ENCODE data around the gene NRN1.
"Not testable (repeated sequence)": the region's sequence is repeated elsewhere in the genome, so short reads cannot be mapped to it uniquely, and the experiment has no call there.

NRN1 gene

DNA sequence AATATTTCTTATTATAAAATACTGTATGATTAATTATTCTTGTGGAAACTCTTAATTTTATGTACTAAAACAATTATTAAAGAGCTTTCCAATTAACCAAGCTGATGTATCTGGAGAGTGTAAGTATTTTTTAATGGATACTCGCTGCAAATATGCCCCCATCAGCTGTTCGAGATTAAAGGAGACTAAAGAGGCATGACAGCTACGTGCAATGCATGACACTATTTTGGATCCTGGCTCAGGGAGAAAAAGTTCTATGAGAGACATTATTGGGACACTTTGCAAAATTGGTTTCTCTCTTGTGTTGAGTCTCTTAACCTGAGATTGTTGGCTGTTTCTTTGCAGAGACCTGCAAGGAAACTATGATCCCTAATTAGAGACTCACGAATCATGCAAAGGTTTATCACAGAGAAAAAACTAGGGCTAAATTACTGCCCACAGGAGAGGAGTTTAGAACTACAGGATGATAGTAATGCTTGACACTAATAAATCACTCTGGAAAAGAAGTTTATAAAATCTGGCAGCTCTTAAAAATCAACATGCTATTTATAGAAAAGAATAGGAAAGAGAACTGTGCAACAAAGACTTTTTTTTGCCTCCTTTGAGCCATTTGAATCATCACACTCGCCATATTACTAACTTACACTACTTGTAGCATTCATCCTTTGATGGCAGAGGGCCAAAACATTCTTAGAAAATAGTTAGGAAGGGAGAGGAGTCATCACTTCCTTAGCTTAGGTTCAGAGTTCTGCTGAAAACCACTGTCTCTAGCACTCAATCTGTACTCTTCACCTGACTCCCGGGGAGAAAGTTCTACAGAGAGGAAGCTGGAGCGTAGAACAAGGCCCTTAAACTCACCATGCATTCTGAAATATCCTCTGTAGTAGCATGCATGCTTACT lies 25.3 kb downstream of the NRN1 start:
- no peak for DNase-seq (ENCODE audit: low spot score)

DNA sequence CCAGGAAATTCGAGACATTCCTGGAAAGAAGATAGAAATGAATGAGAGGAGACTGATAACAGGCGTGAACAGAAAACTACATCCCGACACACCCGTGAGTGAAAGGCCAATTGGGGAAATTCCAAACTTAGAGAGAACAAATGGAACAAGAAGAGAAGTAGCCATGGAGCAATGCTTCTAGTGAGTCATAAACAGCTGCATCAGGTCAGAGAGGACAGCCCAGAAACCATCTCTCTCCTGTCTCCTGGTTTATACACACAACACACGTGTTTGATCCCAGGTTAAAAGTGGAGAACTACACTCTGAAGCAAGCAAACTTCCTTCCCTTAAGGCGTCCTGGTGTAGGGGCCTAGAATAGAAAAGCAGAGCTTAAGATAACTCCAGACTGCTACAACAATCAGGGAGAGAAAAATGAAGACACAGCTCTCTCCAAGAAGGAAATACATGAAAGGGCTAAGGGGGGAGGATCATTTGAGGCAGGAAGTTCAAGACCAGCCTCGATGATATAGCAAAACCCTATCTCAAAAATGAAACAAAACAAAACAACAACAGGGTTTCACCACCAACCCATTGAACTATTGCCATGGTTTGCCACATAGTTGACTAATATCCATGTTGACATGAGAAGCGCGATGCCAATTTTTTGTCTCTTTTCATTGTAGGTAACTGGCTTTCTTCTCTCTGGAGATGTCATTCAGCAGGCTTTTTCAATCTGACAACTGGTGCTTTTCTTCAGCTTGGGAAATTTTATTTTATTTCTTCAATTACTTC lies 26.9 kb downstream of the NRN1 start:
- no peak for DNase-seq (ENCODE audit: low spot score)

DNA sequence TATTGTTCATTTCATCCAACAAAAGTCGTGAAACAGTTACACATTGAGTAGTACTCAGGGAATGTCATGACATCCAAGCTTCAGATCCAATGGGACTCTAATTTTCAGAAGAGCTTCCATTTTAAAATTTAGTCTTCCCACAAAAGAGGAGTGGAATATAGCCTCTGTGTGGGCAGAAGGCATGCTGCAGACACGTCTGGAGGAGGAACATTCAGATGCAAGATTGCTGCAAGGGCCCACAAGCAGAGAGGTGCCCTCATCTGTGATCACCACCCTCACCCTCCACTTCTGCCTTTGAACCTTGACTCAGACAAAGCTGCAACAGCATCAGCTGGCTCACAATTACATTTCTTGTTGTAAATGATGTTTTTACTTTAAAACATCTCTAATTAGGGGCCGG lies 29.9 kb downstream of the NRN1 start:
- no peak for DNase-seq (ENCODE audit: low spot score)

DNA sequence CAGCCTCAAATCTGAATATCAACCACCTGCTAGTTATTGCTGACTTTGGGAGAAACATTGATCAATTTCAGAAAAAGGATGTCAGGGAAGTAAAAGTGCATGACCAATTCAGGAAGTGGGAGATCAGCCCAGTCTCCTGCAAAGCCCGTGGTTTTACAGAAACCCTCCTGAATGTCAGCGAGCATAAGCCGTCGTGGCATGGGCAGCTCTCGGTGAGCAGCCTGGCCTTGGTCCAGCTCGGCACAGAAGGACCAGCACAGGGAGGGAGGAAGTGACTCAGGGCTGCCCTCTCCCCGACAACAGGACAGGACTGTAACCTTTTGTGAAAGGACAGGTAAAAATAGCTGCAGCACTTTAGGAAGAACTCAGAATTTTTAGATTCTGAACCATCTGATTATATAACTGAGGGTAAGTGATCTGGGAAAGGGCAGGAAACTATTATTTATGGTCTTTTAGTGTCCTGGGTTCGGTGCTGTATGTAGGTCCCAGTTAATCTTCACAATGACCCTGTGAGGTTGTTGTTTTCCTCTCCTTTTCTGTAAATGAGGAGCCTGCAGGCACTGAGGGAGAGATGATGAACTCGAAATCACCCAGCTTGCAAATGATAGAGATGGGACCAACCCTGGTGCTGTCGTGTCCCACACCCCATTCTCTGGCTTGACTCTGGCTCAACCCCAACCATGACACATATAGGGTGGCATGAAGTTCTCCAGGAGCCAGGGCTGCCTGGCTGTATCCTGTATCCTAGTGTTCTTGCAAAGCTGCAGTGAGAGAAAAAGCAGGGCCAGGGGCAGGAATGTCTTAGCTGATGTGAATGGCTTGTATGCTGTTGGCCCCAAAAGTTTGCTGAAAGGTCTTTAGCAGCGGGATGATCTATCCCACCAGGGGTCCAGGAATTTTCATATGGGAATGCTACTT lies 37.6 kb downstream of the NRN1 start:
- no peak for DNase-seq (ENCODE audit: low spot score)

DNA sequence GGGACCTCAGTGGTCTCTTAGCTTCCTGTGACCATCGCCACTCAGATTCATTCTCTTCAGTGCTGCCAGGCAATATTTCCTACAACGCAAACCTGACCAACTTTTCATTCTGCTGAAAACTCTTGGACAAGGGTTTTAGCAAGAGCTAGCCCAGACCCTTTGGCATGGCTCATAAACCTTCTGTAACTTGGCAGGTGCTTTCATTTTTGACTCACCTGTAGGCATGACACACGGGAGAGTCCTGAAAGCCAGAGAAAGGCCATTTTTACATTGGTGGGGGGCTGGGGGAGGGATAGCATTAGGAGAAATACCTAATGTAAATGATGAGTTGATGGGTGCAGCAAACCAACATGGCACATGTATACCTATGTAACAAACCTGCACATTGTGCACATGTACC lies 38.7 kb downstream of the NRN1 start:
- not testable (repeated sequence) for DNase-seq (ENCODE audit: low spot score)

DNA sequence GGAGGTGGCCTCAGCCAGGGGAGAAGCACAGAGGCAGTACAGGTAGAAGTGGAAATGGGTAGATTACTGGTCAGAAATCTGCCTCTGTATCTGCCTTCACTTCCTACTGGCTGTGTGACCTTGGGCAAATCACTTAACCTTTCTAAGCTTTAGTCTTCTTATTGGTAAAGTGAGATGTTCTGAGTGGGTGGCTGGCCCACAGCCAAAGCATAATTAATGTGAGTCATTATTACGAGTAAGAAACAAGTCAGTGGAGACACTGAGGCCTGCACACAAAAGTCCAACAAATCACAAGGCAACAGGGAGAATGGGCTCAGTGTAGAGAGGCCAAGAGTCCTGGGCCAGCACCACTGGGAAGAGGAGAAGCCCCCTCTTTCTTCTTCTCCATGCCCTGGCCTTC lies 39.1 kb downstream of the NRN1 start:
- DNase-seq (ENCODE audit: low spot score): no peak

DNA sequence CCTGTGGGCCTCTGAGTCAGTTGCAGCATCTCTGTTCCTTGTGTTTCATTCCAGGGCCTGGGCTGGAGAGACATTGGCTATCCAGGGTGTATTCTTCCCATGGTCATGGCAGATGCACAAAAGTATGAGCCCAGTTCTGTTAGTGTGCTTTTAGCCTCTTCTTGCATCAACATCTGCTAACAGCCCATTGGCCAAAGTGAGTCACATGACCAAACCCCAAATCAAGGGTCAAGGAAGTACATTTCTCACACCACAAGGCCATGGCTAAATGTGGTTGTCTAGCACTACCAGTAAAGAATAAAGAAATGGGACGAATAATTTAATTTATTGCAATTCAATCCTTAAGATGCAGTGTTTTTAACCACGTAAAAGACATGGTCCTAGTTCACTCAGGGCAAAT lies 43.9 kb downstream of the NRN1 start:
- no peak for DNase-seq (ENCODE audit: low spot score)

DNA sequence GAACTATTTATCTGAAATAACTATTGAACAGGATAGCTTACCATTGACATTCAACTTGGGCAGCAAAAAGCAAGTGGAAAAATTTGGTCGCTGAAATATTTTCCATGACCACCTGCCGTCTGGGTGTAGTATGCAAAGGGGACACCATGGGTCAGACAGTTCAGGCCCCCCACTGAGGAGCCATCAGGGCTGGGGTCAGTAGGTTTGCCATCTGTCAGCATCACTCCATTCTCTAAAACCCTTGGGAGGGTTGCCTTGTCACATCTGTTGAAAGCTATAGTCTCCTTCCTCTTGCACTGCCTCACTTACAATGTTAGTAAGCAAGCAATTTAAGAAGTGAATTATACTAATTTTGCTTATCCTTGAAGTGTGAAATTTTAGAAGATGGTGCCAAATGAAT lies 44.9 kb downstream of the NRN1 start:
- DNase-seq (ENCODE audit: low spot score): no peak

DNA sequence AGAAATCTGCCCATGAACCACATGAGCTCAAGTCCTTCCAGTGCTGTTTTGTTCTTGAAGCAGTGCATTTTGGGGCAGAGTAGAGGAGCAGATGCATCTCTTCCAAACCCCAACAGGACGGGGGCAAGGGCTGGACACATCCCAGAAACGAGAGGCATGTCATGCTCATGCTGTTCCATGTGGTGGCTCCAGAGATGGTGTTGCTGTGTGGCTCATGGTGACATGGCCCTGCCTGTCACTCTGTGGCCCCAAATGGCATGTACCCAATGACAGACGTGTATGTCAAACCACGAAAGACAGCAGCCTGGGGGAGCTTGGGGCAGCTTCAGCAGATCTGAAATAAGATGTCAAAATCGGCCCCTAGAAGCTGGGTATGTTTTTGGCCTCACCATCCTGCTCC lies 46.3 kb downstream of the NRN1 start:
- no peak for DNase-seq (ENCODE audit: low spot score)

DNA sequence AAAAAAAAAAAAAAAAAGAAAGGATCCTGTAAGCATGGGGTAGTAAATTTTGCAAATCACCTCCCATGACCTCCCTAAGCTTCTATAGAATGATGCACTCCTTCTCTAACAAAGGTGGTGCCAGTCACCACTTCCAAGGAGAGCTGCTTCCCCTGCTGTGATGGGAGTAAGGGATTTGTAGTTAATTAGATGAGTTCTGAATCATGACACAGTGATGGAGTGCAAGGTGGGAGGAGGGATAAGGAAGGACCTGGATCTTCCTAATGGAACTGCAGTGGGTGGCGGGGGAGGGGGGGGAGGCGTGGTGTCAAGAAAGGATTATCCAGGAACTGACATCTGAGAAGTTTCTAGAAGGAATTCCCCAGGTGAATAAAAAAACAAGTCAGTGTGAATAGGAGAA lies 47.8 kb downstream of the NRN1 start:
- DNase-seq (ENCODE audit: low spot score): no peak

DNA sequence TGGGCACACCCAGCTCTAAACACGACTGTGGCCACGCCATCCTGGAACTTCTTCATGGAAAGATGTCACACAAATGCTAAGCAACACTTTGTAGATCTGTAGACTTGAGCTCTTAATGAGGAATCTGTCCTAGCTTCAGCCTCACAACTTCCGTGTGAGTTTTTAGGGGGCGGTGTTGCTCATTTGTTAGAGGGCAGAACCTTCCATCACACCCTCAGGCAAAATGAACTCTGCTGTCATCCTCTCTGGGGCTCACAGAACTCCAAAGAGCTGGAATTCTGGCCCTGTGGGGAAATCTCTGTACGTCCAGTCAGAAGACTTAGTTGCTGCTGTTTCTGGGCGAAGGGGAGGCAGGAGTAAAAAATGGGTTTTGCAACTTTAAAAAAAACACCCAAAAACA lies 49.8 kb downstream of the NRN1 start:
- no peak for DNase-seq (ENCODE audit: low spot score)

DNA sequence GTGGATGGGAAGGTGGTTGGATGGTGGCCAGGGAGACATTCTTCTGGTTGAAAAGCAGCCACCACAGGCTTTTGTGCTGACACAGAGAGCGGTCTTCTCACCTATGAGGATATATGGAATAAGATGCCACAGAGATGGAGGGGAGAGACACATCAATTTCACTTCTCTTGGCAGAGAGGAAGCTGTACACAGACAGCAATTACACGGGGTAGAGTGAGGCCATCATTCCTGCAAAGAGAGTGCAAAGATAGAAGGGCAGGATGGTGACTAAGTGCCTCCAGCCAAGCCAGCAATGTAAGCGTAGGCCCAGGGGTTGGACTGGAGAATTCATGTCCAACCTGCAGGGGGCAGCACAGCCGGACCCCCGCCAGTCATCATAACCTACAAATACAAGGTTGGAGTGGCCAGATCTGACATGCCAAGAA lies 56.4 kb downstream of the NRN1 start:
- DNase-seq (ENCODE audit: low spot score): peak; percentile 57
